DND-41 (cell line): ENCODE results near the gene KANSL1.

Experiments
- EZH2 ChIP-seq: IDR thresholded peaks from 3 replicates; pipeline ENCODE4 v1.6.1; 2012; ENCODE audit warnings: borderline replicate concordance, low read depth, mild to moderate bottlenecking, moderate library complexity, low read length, inconsistent platforms; ENCODE audit not compliant: severe bottlenecking
- TF ChIP-seq, protein P1 (sequence below): IDR thresholded peaks from 2 replicates; pipeline ENCODE4 v1.5.1; 2012; ENCODE audit warnings: borderline replicate concordance, low read length, moderate library complexity, mild to moderate bottlenecking; ENCODE audit not compliant: poor library complexity, severe bottlenecking; ENCODE audit errors: extremely low read depth

- TF ChIP-seq EZH2, result no peak
- TF ChIP-seq, protein P1, sequence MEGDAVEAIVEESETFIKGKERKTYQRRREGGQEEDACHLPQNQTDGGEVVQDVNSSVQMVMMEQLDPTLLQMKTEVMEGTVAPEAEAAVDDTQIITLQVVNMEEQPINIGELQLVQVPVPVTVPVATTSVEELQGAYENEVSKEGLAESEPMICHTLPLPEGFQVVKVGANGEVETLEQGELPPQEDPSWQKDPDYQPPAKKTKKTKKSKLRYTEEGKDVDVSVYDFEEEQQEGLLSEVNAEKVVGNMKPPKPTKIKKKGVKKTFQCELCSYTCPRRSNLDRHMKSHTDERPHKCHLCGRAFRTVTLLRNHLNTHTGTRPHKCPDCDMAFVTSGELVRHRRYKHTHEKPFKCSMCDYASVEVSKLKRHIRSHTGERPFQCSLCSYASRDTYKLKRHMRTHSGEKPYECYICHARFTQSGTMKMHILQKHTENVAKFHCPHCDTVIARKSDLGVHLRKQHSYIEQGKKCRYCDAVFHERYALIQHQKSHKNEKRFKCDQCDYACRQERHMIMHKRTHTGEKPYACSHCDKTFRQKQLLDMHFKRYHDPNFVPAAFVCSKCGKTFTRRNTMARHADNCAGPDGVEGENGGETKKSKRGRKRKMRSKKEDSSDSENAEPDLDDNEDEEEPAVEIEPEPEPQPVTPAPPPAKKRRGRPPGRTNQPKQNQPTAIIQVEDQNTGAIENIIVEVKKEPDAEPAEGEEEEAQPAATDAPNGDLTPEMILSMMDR, result no peak
These were observed 51.6 kb downstream of the KANSL1 start for GRCh38 chr17:46141645-46142044.
